Astrocyte (in vitro differentiated cells and primary cell): Measurements from ENCODE around the gene TUBA4B. TPM values are rescaled to one million over a fixed set of nuclear protein-coding genes. Genes with fewer than 3 reads are reported as not detected.
A peak's percentile ranks its signal among the peaks of the same experiment; 100 is the strongest.

ENCODE experiments used
- DNase-seq: peaks from one replicate; pipeline ENCODE4 v3.0.0-alpha.2; 2010; ENCODE audit warnings: low read depth
- FAIRE-seq: peaks from 2 replicates; lab custom pipeline; 2011; peaks lifted over from hg19 to GRCh38; lab: Jason Lieb, UNC
- H2AFZ ChIP-seq: 2 replicates; pipeline ENCODE4 v1.6.0; 2012; ENCODE audit warnings: low read depth, low read length, inconsistent platforms
- H3K27ac ChIP-seq: 2 replicates; pipeline ENCODE4 v1.5.1; 2011; ENCODE audit warnings: low read depth, low read length, inconsistent platforms
- H3K27me3 ChIP-seq: 2 replicates; pipeline ENCODE4 v1.6.0; 2011; ENCODE audit warnings: low read length, inconsistent platforms; ENCODE audit not compliant: insufficient read depth
- H3K36me3 ChIP-seq: 2 replicates; pipeline ENCODE4 v1.5.1; 2011; ENCODE audit warnings: low read length, inconsistent platforms; ENCODE audit not compliant: insufficient read depth
- H3K4me1 ChIP-seq: 2 replicates; pipeline ENCODE4 v1.5.1; 2011; ENCODE audit warnings: low read length, inconsistent platforms; ENCODE audit not compliant: insufficient read depth
- H3K4me2 ChIP-seq: 2 replicates; pipeline ENCODE4 v1.6.0; 2012; ENCODE audit warnings: low read length, inconsistent platforms
- H3K4me3 ChIP-seq: 2 replicates; pipeline ENCODE4 v1.5.1; 2011; ENCODE audit warnings: low read depth, mild to moderate bottlenecking, low read length, inconsistent platforms; ENCODE audit not compliant: insufficient read depth
- H3K79me2 ChIP-seq: 2 replicates; pipeline ENCODE4 v1.6.0; 2012; ENCODE audit warnings: mild to moderate bottlenecking, low read length, inconsistent platforms; ENCODE audit not compliant: insufficient read depth
- H3K9ac ChIP-seq: 2 replicates; pipeline ENCODE4 v1.6.0; 2012; ENCODE audit warnings: mild to moderate bottlenecking, low read length, inconsistent platforms
- H3K9me3 ChIP-seq: 2 replicates; pipeline ENCODE4 v1.5.1; 2012; ENCODE audit warnings: low read depth, mild to moderate bottlenecking, low read length, inconsistent platforms; ENCODE audit not compliant: insufficient read depth
- H4K20me1 ChIP-seq: 2 replicates; pipeline ENCODE4 v1.6.0; 2012; ENCODE audit warnings: low read length, inconsistent platforms; ENCODE audit not compliant: insufficient read depth
- H3K27ac Mint-ChIP-seq: one replicate; pipeline ENCODE4 v1.8.0; 2021; ENCODE audit warnings: mild to moderate bottlenecking, mixed read lengths; ENCODE audit not compliant: unreplicated experiment
- H3K27me3 Mint-ChIP-seq: one replicate; pipeline ENCODE4 v1.8.0; 2021; ENCODE audit warnings: low read depth, mixed read lengths; ENCODE audit not compliant: unreplicated experiment
- H3K36me3 Mint-ChIP-seq: one replicate; pipeline ENCODE4 v1.8.0; 2021; ENCODE audit warnings: low read depth, mixed read lengths; ENCODE audit not compliant: unreplicated experiment
- H3K4me1 Mint-ChIP-seq: one replicate; pipeline ENCODE4 v1.8.0; 2021; ENCODE audit warnings: low read depth, mixed read lengths; ENCODE audit not compliant: unreplicated experiment
- H3K4me3 Mint-ChIP-seq: one replicate; pipeline ENCODE4 v1.8.0; 2021; ENCODE audit warnings: mild to moderate bottlenecking, moderate library complexity, mixed read lengths; ENCODE audit not compliant: unreplicated experiment
- H3K9me3 Mint-ChIP-seq: one replicate; pipeline ENCODE4 v1.8.0; 2021; ENCODE audit warnings: mild to moderate bottlenecking, mixed read lengths; ENCODE audit not compliant: unreplicated experiment
- CTCF ChIP-seq: IDR thresholded peaks from 2 replicates; pipeline ENCODE4 v1.5.1; 2011; ENCODE audit warnings: low read depth, mild to moderate bottlenecking, inconsistent platforms, low read length, moderate library complexity; ENCODE audit not compliant: insufficient read depth
- EZH2 ChIP-seq: IDR thresholded peaks from 2 replicates; pipeline ENCODE4 v1.6.1; 2012; ENCODE audit warnings: mild to moderate bottlenecking, low read length, inconsistent platforms; ENCODE audit not compliant: insufficient read depth
- total RNA-seq: library from RNA; stranded (reverse); gene quantifications from 2 replicates; pipeline ENCODE4 v1.2.1, GENCODE V29; 2021

TUBA4B gene
- total RNA-seq, 1 donor from 2014 or later = not detected

- no peaks in the 10 kb centered on the region for H3K79me2 ChIP-seq
- Mint-ChIP-seq H3K27ac (peak overlapping the region; percentile 98), H3K9me3 (no peaks in the 10 kb centered on the region), H3K36me3 (no peaks in the 10 kb centered on the region), H3K4me1 (peaks cover 31% of the 10 kb centered on the region), H3K4me3 (peak overlapping the region; percentile 58), H3K27me3 (peaks cover under 1% of the 10 kb centered on the region)
- H3K9ac ChIP-seq = peak overlapping the region; percentile 83
- H3K27ac ChIP-seq = peak overlapping the region; percentile 97
- H3K9me3 ChIP-seq = no peaks in the 10 kb centered on the region
- TF ChIP-seq EZH2 = no peak
- TF ChIP-seq CTCF = no peak
- no peaks in the 10 kb centered on the region for H3K27me3 ChIP-seq
- H3K36me3 ChIP-seq = no peaks in the 10 kb centered on the region
- H2AFZ ChIP-seq = peak overlapping the region; percentile 35
- no peaks in the 10 kb centered on the region for H4K20me1 ChIP-seq
- DNase-seq (peak; percentile 83), FAIRE-seq (peak; percentile 86)
- peaks cover 33% of the 10 kb centered on the region for H3K4me1 ChIP-seq
- peak overlapping the region; percentile 8 for H3K4me3 ChIP-seq
- H3K4me2 ChIP-seq = peak overlapping the region; percentile 79
Measured at GRCh38 chr2:219274361-219274921, 21.4 kb downstream of the TUBA4B start.

GRCh38 chr2:219277703-219278654, 24.9 kb downstream of the TUBA4B start:
- peaks cover 12% of the 10 kb centered on the region for H3K36me3 Mint-ChIP-seq
- peaks cover 4% of the 10 kb centered on the region for H4K20me1 ChIP-seq
- DNase-seq = peak; percentile 60
- H3K4me1 Mint-ChIP-seq = peaks cover 48% of the 10 kb centered on the region
- H3K9ac ChIP-seq = peak overlapping the region; percentile 83
- H3K36me3 ChIP-seq = no peaks in the 10 kb centered on the region
- peaks cover 42% of the 10 kb centered on the region for H3K4me1 ChIP-seq
- H3K4me3 Mint-ChIP-seq = peak overlapping the region; percentile 64
- FAIRE-seq = peak; percentile 20
- no peaks in the 10 kb centered on the region for H3K9me3 Mint-ChIP-seq
- H3K27me3 ChIP-seq = no peaks in the 10 kb centered on the region
- H3K4me3 ChIP-seq = peak overlapping the region; percentile 22
- peak overlapping the region; percentile 76 for H3K4me2 ChIP-seq
- H3K27me3 Mint-ChIP-seq = no peaks in the 10 kb centered on the region
- no peaks in the 10 kb centered on the region for H3K9me3 ChIP-seq
- H3K27ac ChIP-seq = peak overlapping the region; percentile 92
- peak overlapping the region; percentile 98 for H3K27ac Mint-ChIP-seq
- peaks cover 13% of the 10 kb centered on the region for H3K79me2 ChIP-seq
- H2AFZ ChIP-seq = peak overlapping the region; percentile 64
- TF ChIP-seq CTCF (peak; percentile 78), EZH2 (no peak)
